ENCODE data around the gene LPP.

- TF ChIP-seq, protein P1, sequence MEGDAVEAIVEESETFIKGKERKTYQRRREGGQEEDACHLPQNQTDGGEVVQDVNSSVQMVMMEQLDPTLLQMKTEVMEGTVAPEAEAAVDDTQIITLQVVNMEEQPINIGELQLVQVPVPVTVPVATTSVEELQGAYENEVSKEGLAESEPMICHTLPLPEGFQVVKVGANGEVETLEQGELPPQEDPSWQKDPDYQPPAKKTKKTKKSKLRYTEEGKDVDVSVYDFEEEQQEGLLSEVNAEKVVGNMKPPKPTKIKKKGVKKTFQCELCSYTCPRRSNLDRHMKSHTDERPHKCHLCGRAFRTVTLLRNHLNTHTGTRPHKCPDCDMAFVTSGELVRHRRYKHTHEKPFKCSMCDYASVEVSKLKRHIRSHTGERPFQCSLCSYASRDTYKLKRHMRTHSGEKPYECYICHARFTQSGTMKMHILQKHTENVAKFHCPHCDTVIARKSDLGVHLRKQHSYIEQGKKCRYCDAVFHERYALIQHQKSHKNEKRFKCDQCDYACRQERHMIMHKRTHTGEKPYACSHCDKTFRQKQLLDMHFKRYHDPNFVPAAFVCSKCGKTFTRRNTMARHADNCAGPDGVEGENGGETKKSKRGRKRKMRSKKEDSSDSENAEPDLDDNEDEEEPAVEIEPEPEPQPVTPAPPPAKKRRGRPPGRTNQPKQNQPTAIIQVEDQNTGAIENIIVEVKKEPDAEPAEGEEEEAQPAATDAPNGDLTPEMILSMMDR (IDR thresholded peaks at IDR 0.05 in 4 of 5, conservative IDR thresholded peaks at IDR 0.05 in 1 of 5): no peak
- TF ChIP-seq POLR2A (IDR thresholded peaks at IDR 0.05): no peak
These were observed 535.2 kb downstream of the LPP start for GRCh38 chr3:188689101-188689574.

Data from gastrocnemius medialis (tissue), 4 donors.